IPS-18a (cell line): ENCODE data around the gene DTYMK.
"Not testable (repeated sequence)": the region's sequence is repeated elsewhere in the genome, so short reads cannot be mapped to it uniquely, and the experiment has no call there.

Experiments used
- H3K27ac ChIP-seq: one replicate; pipeline ENCODE4 v1.5.1; 2013; ENCODE audit warnings: low read length
- H3K27me3 ChIP-seq: one replicate; pipeline ENCODE4 v1.6.1; 2013; ENCODE audit warnings: mild to moderate bottlenecking, low read length; ENCODE audit not compliant: control insufficient read depth, insufficient read depth
- H3K36me3 ChIP-seq: one replicate; pipeline ENCODE4 v1.6.1; 2013; ENCODE audit warnings: low read depth, low read length; ENCODE audit not compliant: control insufficient read depth
- H3K4me1 ChIP-seq: one replicate; pipeline ENCODE4 v1.6.1; 2013; ENCODE audit warnings: low read depth, low read length; ENCODE audit not compliant: control insufficient read depth
- H3K4me3 ChIP-seq: one replicate; pipeline ENCODE4 v1.5.1; 2013; ENCODE audit warnings: low read length
- H3K9ac ChIP-seq: one replicate; pipeline ENCODE4 v1.6.1; 2013; ENCODE audit warnings: mild to moderate bottlenecking, low read length, moderate library complexity
- H3K9me3 ChIP-seq: one replicate; pipeline ENCODE4 v1.6.1; 2013; ENCODE audit warnings: low read depth, low read length; ENCODE audit not compliant: control insufficient read depth

Gene DTYMK

DNA sequence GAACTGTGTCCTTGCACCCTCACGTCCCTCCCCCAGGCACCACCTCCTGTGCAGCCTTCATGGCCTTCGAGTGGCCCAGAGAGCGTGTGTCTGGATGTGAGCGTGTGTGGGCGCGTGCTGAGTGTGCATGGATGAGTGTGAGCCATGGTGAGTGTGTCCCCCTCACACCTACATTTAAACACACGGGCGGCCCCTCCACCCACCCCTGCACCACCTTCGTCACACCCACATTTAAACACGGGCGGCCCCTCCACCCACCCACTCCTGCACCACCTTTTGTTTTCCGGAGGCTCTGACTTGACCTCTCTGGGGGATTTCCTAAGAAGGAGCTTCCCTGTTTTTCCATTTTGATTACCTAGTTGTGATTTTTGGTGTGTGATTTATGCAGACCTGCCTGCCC, 17.8 kb downstream of the DTYMK start:
- H3K36me3 ChIP-seq: peaks cover 27% of the 10 kb centered on the region
- H3K27me3 ChIP-seq: no peaks in the 10 kb centered on the region
- no peak overlapping the region for H3K9ac ChIP-seq
- H3K27ac ChIP-seq: no peak overlapping the region
- no peak overlapping the region for H3K4me3 ChIP-seq
- no peaks in the 10 kb centered on the region for H3K4me1 ChIP-seq
- no peaks in the 10 kb centered on the region for H3K9me3 ChIP-seq

DNA sequence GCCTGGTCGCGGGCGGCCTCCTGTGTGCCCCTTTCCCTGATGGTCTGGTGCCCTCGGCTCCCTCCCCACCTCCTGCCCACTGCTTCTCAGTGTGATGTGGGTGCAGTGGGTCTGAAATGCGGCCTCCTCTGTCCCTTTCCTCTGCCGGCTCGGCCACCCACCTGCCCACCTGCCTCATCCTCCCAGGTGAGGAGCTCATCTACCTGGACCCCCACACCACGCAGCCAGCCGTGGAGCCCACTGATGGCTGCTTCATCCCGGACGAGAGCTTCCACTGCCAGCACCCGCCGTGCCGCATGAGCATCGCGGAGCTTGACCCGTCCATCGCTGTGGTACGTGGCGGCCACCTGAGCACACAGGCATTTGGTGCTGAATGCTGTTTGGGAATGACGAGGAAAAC, 18.3 kb downstream of the DTYMK start:
- H3K4me3 ChIP-seq: no peak overlapping the region
- H3K27ac ChIP-seq: no peak overlapping the region
- no peak overlapping the region for H3K9ac ChIP-seq
- no peaks in the 10 kb centered on the region for H3K9me3 ChIP-seq
- no peaks in the 10 kb centered on the region for H3K4me1 ChIP-seq
- peaks cover 27% of the 10 kb centered on the region for H3K36me3 ChIP-seq
- H3K27me3 ChIP-seq: no peaks in the 10 kb centered on the region

DNA sequence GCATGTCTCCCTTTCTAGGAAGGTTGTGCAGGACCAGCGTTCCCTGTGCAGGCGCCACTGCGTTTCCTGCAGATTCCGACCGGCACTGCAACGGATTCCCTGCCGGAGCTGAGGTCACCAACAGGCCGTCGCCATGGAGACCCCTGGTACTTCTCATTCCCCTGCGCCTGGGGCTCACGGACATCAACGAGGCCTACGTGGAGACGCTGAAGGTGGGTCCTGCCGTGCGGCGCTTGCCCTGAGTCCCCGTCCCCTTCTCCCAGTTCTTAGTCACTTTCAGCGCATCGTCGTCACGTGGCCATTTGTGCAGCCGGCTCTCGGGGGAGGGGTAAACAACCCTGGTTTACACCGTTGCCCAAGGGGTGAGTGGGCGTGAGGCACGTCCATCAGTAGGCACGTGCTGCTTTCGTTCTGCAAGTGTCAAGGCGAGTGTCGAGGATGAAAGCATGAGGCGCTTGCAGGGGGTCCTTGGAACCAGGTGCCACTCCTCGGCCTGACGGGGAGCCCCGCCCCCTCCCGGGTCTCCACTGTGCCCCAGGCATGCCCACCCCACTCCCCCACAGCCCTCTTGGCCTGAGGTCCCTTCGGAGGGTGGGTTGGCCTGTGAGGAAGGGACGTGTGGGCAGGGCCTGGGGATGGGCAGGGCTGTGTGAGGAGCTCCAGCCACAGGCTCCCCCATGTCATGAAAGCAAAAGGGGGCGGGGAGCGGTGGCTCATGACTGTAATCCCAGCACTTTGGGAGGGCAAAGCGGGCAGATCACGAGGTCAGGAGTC, 19.8 kb downstream of the DTYMK start:
- no peak overlapping the region for H3K27ac ChIP-seq
- peaks cover 27% of the 10 kb centered on the region for H3K36me3 ChIP-seq
- no peaks in the 10 kb centered on the region for H3K27me3 ChIP-seq
- H3K4me3 ChIP-seq: no peak overlapping the region
- no peaks in the 10 kb centered on the region for H3K4me1 ChIP-seq
- H3K9ac ChIP-seq: no peak overlapping the region
- no peaks in the 10 kb centered on the region for H3K9me3 ChIP-seq

DNA sequence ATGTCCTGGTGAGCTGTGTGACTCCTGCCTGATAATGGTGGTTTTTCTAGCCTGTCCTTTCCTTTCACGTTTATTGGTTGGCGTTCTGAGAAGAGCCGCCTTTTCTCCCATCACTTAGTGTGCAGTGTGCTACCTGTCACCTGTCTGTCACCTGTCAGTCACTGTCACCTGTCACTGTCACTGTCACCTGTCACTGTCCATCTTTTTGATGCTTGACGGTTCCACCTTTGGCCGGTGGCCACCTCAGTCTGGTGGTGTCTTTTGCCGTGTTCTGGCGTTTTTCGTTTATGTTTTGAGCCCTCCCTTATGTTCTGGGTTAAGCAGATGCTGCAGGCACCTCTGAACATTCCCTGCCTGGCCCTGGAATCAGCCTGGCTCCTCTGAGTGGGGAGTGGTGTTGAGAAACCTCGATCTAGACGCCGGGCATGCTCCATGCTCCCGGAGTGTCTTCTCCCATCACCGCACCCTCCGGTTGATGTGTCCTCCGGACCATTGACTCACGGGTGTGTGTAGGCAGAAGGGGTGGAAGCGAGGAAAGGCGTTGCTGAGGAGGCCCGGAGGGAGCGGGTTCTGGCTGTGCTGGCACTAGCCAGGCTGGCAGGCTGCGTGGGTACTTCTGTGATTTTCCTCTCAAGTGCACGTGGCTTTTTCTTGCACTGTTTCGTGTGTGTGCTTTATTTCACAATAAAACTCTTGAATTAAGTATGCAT, 20.7 kb downstream of the DTYMK start:
- no peak overlapping the region for H3K9ac ChIP-seq
- no peaks in the 10 kb centered on the region for H3K9me3 ChIP-seq
- peaks cover 33% of the 10 kb centered on the region for H3K36me3 ChIP-seq
- H3K27ac ChIP-seq: no peak overlapping the region
- no peak overlapping the region for H3K4me3 ChIP-seq
- H3K27me3 ChIP-seq: no peaks in the 10 kb centered on the region
- H3K4me1 ChIP-seq: no peaks in the 10 kb centered on the region

DNA sequence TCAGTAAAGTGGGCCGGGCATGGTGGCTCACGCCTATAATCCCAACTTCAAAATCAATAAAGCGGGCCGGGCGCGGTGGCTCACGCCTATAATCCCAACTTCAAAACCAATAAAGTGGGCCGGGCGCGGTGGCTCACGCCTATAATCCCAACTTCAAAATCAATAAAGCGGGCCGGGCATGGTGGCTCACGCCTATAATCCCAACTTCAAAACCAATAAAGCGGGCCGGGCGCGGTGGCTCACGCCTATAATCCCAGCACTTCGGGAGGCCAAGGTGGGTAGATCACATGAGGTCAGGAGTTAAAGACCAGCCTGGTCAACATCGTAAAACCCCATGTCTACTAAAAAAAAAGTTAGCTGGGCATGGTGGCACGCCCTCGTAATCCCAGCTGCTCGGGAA, 23.9 kb downstream of the DTYMK start:
- H3K4me3 ChIP-seq, H3K27ac ChIP-seq, H3K9me3 ChIP-seq, H3K9ac ChIP-seq, H3K27me3 ChIP-seq, H3K4me1 ChIP-seq: not testable (repeated sequence)
- H3K36me3 ChIP-seq: peaks cover 32% of the 10 kb centered on the region

DNA sequence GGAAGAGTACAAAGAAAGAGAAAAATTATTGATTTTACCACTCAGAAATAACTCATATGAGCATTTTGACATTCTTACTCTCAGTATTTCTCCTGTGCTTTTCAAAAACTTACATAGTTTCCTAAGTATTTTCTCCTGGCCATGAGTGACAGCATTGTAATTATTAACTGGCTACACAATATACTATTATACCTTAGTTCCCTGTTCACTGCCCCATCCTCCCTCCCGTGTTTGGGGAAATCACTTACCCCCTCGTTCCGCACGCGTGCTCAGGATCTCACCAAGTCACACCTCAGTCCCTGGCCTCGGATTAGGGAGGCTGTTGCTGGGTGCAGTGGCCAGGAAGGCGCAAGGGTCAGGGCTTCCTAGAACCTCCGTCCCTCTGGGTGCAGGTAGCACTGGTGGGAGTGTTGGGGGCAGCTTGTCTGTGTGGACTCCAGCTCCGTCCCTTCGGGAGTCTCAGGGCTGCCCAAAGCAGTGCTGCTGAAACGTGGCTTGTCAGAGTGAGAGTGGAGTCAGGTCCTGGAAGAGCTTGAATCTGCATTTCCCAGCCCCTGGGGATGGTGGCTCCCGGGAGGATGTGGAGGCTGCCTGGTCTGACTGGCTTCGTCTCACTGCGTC, 25.9 kb downstream of the DTYMK start:
- Histone ChIP-seq H3K4me1 (no peaks in the 10 kb centered on the region), H3K9ac (no peak overlapping the region), H3K4me3 (no peak overlapping the region), H3K9me3 (no peaks in the 10 kb centered on the region), H3K27me3 (no peaks in the 10 kb centered on the region), H3K36me3 (peaks cover 30% of the 10 kb centered on the region), H3K27ac (no peak overlapping the region)

DNA sequence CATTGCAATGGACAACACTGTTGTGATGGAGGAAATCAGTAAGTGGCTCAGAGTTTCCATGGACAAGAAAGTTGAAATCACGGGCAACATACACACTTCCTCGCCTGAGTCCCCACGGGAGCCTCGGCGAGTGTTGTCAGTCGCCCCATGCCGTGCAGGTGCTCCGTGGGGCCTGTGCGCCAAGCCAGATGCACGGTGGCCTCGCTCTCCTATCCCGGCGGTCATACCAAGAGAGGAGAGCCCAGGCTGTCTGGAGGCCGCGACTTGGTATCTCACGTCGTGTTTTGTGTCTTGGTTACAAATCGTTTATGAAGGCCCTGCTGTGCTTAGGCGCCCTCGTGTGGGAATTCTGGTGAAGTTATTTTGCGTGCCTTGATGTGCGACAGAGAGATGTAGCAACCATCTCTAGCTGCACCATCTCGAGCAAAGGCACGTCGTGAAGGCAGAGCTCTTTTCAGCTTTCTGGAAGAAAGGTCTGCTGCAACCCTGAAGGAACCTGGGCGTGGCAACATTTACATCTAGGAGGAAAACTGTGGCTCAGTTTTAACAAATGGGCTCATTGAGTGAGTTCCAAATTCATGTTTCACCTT, 27.4 kb downstream of the DTYMK start:
- Histone ChIP-seq H3K4me1 (no peaks in the 10 kb centered on the region), H3K9me3 (no peaks in the 10 kb centered on the region), H3K27ac (no peak overlapping the region), H3K36me3 (peaks cover 44% of the 10 kb centered on the region), H3K27me3 (no peaks in the 10 kb centered on the region), H3K4me3 (no peak overlapping the region), H3K9ac (no peak overlapping the region)

GRCh38 chr2:241658296-241658695, 28.3 kb downstream of the DTYMK start:
- Histone ChIP-seq H3K27me3 (no peaks in the 10 kb centered on the region), H3K4me1 (no peaks in the 10 kb centered on the region), H3K27ac (no peak overlapping the region), H3K9ac (no peak overlapping the region), H3K9me3 (no peaks in the 10 kb centered on the region), H3K36me3 (peaks cover 47% of the 10 kb centered on the region), H3K4me3 (no peak overlapping the region)

DNA sequence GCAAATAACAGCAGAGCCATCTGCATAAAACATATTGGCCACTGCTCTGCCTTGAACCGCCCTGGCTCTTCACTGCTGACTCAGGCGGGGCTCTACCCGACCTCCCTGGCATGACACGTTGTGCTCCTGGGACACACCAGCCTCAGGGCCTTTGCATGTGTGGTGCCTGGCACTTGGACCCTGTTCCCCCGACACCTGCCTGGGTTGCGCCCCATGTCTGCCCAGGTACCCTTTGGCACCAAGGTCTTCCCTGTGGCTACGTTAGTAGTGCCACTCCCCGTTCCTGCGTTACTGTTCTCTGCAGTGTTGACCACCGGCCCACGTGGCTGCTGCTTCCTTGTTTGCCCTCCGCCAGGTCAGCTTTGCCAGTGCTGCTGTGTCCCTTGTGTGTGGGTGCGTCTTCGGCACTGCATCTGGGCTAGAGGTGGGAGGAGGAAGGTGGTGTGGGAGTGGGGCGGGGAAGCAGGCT, 28.8 kb downstream of the DTYMK start:
- no peaks in the 10 kb centered on the region for H3K4me1 ChIP-seq
- H3K27me3 ChIP-seq: no peaks in the 10 kb centered on the region
- peaks cover 52% of the 10 kb centered on the region for H3K36me3 ChIP-seq

GRCh38 chr2:241656190-241656741, 30.3 kb downstream of the DTYMK start:
- no peak overlapping the region for H3K4me3 ChIP-seq
- no peak overlapping the region for H3K9ac ChIP-seq
- no peaks in the 10 kb centered on the region for H3K4me1 ChIP-seq
- H3K27me3 ChIP-seq: no peaks in the 10 kb centered on the region
- H3K36me3 ChIP-seq: peaks cover 63% of the 10 kb centered on the region
- H3K9me3 ChIP-seq: no peaks in the 10 kb centered on the region
- no peak overlapping the region for H3K27ac ChIP-seq

More for the DNA sequence above, 28.8 kb downstream of the DTYMK start:
- Histone ChIP-seq H3K27ac (no peak overlapping the region), H3K9me3 (no peaks in the 10 kb centered on the region), H3K9ac (no peak overlapping the region), H3K4me3 (no peak overlapping the region)

GRCh38 chr2:241655516-241656189, 31.0 kb downstream of the DTYMK start:
- Histone ChIP-seq H3K36me3 (peaks cover 59% of the 10 kb centered on the region), H3K4me3 (no peak overlapping the region)

More at GRCh38 chr2:241655516-241656189, 31.0 kb downstream of the DTYMK start:
- Histone ChIP-seq H3K4me1 (no peaks in the 10 kb centered on the region), H3K9ac (no peak overlapping the region), H3K9me3 (no peaks in the 10 kb centered on the region), H3K27ac (no peak overlapping the region), H3K27me3 (no peaks in the 10 kb centered on the region)
